Activated CD4-positive, alpha-beta T cell treated with anti-CD3 and anti-CD28 coated beads, Interleukin-2, amount 10 ng/mL, durations not matched to agents 24 days and 14 days (primary cell): ENCODE results near the gene POU4F3. TPM values are rescaled to one million over a fixed set of nuclear protein-coding genes. Genes with fewer than 3 reads are reported as not detected.
"Not testable (repeated sequence)": the region's sequence is repeated elsewhere in the genome, so short reads cannot be mapped to it uniquely, and the experiment has no call there.

Source experiments
- DNase-seq: peaks from one replicate; pipeline ENCODE4 v3.0.0; 2022
- H3K27ac Mint-ChIP-seq: one replicate; pipeline ENCODE4 v1.8.0; 2022; ENCODE audit warnings: mild to moderate bottlenecking, mixed read lengths
- H3K27me3 Mint-ChIP-seq: one replicate; pipeline ENCODE4 v1.8.0; 2022; ENCODE audit warnings: mixed read lengths
- H3K36me3 Mint-ChIP-seq: one replicate; pipeline ENCODE4 v1.8.0; 2022; ENCODE audit warnings: low read depth, mild to moderate bottlenecking, mixed read lengths
- H3K4me1 Mint-ChIP-seq: one replicate; pipeline ENCODE4 v1.8.0; 2021; ENCODE audit warnings: mixed read lengths
- H3K4me3 Mint-ChIP-seq: one replicate; pipeline ENCODE4 v1.8.0; 2022; ENCODE audit warnings: mild to moderate bottlenecking, moderate library complexity, mixed read lengths
- H3K9me3 Mint-ChIP-seq: one replicate; pipeline ENCODE4 v1.8.0; 2021; ENCODE audit warnings: mixed read lengths
- intact Hi-C: fragments of 100-400 bp; cut with micrococcal nuclease; formaldehyde crosslinking; loops from one replicate; pipeline ENCODE4 v1.15.1; 2023
- total RNA-seq: library from RNA; stranded (reverse); gene quantifications from 2 replicates; pipeline ENCODE4 v1.2.3, GENCODE V29; 2022

POU4F3 gene, protein sequence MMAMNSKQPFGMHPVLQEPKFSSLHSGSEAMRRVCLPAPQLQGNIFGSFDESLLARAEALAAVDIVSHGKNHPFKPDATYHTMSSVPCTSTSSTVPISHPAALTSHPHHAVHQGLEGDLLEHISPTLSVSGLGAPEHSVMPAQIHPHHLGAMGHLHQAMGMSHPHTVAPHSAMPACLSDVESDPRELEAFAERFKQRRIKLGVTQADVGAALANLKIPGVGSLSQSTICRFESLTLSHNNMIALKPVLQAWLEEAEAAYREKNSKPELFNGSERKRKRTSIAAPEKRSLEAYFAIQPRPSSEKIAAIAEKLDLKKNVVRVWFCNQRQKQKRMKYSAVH
- 0.14 TPM in 2 replicates for total RNA-seq

DNA sequence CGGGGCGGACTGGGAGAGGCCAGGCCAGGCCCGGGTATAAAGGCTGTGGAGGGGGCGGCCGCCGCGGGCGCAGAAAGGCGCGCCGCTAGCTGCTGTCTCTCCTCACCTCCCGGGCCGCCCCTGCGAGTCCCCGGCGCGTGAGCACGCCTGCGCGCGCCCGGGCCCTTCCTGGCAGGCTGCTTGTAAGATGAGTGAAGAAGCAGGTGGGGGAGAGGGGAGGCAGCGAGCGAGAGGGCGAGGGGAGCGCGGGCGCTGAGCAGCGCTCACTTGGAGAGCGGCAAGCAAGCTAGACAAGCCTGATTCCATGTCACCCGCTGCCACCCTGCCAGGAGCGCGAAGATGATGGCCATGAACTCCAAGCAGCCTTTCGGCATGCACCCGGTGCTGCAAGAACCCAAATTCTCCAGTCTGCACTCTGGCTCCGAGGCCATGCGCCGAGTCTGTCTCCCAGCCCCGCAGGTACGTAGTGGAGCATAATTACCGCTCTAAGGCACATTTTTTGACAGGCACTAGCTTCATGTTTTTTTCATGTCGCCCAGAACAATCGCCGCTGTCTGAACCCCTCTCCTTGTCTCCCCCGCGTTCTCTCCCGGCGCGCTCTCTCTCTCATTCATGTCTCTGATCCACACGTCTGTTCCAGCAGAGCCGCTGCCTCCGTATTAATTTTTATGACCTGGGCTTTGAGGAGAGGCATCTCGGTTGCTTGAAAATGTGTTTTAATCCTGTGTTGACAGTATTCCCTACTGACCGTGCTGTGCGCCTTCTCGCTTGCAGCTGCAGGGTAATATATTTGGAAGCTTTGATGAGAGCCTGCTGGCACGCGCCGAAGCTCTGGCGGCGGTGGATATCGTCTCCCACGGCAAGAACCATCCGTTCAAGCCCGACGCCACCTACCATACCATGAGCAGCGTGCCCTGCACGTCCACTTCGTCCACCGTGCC is at the start of gene POU4F3:
Gene POU4F3 (plus strand): TSS at position 66 of the 941 bp plus-strand sequence. CDS start 274 bp downstream, at position 340.
- intact Hi-C loops: no loop called here
- peaks cover 3% of the 10 kb centered on the region for H3K4me1 Mint-ChIP-seq
- peaks cover 87% of the 10 kb centered on the region for H3K27me3 Mint-ChIP-seq
- no peak for DNase-seq
- H3K27ac Mint-ChIP-seq: peak within 1 kb of the TSS; percentile 53
- peaks cover 9% of the 10 kb centered on the region for H3K9me3 Mint-ChIP-seq
- H3K36me3 Mint-ChIP-seq: peaks cover 4% of the 10 kb centered on the region
- no peak within 1 kb of the TSS for H3K4me3 Mint-ChIP-seq

DNA sequence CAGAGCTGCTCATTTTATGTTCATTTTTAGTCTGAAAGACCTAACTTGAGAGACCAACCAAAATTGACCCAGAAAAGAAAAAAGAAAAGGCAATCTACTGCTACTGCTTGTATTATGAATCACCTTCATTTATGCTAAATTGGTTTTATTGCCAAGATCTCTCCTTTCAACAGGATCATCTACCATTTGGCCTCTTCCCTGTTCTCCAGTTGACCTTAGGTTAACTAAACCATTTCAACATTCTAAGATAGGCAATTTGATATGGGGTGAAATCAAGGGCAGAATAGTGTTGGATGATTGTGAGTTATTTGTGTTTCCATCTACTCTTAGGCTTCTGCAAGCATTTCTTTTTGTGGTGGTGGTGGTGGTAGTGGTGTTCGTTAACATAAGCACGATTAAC is 48.3 kb upstream of the POU4F3 start:
- intact Hi-C loops: no loop called here
- no peak for DNase-seq
- H3K27ac Mint-ChIP-seq: no peak overlapping the region
- H3K9me3 Mint-ChIP-seq: no peaks in the 10 kb centered on the region
- no peaks in the 10 kb centered on the region for H3K4me1 Mint-ChIP-seq
- no peak overlapping the region for H3K4me3 Mint-ChIP-seq
- H3K27me3 Mint-ChIP-seq: no peaks in the 10 kb centered on the region
- H3K36me3 Mint-ChIP-seq: peaks cover 13% of the 10 kb centered on the region

GRCh38 chr5:146291421-146292074 is 47.1 kb upstream of the POU4F3 start:
- intact Hi-C loops: loop anchor here (1.0 kb wide), 1 partner anchor 136 kb away; no protein-coding TSS in a partner anchor
- Mint-ChIP-seq H3K4me3 (no peak overlapping the region), H3K27ac (no peak overlapping the region), H3K4me1 (no peaks in the 10 kb centered on the region), H3K36me3 (peaks cover 10% of the 10 kb centered on the region), H3K27me3 (no peaks in the 10 kb centered on the region), H3K9me3 (no peaks in the 10 kb centered on the region)
- DNase-seq: peak; percentile 71

DNA sequence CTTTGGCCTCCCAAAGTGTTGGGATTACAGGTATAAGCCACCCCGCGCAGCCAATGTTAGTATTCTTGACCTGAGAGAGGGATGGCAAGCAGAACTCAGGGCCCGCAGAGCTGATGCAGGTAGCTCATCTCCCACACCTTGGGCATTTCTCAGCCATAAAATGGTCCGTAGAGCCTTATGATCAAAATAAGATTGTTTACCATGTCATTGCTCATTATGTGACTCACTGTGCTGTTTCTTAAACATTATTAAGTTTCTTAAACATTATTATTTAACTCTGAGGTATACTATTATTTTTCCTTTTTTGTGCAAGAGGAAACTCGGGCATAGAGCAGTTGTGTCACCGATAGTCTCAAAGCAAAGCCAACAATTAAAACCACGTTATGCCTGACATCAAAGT is 42.4 kb upstream of the POU4F3 start:
- no peak for DNase-seq
- H3K36me3 Mint-ChIP-seq: no peaks in the 10 kb centered on the region
- H3K27ac Mint-ChIP-seq: no peak overlapping the region
- intact Hi-C loops: no loop called here
- H3K27me3 Mint-ChIP-seq: peaks cover 6% of the 10 kb centered on the region
- H3K4me1 Mint-ChIP-seq: no peaks in the 10 kb centered on the region
- no peaks in the 10 kb centered on the region for H3K9me3 Mint-ChIP-seq
- H3K4me3 Mint-ChIP-seq: no peak overlapping the region

GRCh38 chr5:146298920-146299319 is 39.7 kb upstream of the POU4F3 start:
- H3K4me3 Mint-ChIP-seq, DNase-seq, intact Hi-C loops, H3K36me3 Mint-ChIP-seq, H3K9me3 Mint-ChIP-seq, H3K4me1 Mint-ChIP-seq, H3K27ac Mint-ChIP-seq: not testable (repeated sequence)
- peaks cover 11% of the 10 kb centered on the region for H3K27me3 Mint-ChIP-seq

DNA sequence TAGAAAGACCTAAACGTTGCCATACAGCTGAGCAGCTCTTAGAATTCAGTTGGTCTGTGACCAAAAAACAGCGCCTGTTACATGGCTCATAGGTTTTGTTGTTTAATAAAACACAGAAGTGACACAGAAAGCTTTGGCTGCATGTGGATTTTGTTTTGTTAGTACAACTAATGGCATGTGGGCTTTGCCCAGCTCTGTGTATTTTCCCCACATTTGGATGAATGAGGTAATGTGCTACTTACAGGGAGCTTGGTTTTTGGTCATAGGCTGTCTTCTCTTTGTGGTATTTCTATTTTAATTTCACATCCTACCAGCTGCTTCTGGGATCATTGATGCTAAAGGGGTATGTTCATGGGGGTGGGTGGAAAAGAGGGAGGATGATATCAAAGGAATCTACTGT is 37.0 kb upstream of the POU4F3 start:
- Mint-ChIP-seq H3K4me3 (no peak overlapping the region), H3K27ac (no peak overlapping the region), H3K36me3 (no peaks in the 10 kb centered on the region), H3K27me3 (peaks cover 17% of the 10 kb centered on the region), H3K9me3 (no peaks in the 10 kb centered on the region), H3K4me1 (no peaks in the 10 kb centered on the region)
- no peak for DNase-seq
- intact Hi-C loops: no loop called here

DNA sequence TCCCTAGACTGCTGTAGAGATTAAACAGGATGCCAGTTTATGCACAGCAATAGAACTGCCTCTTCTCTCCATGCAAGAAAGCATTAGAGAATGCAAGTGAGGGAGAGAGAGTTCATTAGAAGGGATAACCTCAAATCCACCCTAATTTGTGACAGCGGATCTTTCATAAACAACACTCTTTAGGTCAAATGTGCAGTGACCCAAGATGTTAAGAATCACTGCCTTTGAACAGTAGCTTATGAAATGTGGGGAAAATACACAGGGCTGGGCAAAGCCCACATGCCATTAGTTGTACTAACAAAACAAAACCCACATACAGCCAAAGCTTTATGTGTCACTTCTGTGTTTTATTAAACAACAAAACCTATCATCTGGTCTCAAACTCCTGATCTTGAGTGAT is 36.2 kb upstream of the POU4F3 start:
- H3K4me1 Mint-ChIP-seq: no peaks in the 10 kb centered on the region
- H3K36me3 Mint-ChIP-seq: no peaks in the 10 kb centered on the region
- intact Hi-C loops: no loop called here
- no peak for DNase-seq
- peaks cover 18% of the 10 kb centered on the region for H3K27me3 Mint-ChIP-seq
- no peaks in the 10 kb centered on the region for H3K9me3 Mint-ChIP-seq
- no peak overlapping the region for H3K27ac Mint-ChIP-seq
- H3K4me3 Mint-ChIP-seq: no peak overlapping the region

DNA sequence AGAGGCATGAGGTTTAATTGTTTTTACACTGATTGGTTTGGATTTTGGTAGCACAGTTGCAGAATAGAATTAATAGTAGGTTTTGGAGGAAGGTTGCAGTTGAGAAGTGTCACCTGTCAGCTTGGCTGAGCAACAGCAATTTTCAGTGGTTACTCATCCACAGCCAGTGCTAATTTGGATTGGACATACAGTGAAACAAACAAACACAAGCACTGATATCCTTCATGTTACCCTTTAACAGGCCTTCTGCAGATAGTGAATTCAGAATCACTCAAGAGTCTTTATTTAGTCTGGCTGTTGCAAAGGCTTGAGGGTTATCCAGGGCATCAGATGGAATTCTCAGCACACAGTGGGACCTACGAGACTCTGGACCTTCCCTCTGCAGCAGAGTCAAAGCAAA is 31.8 kb upstream of the POU4F3 start:
- no peaks in the 10 kb centered on the region for H3K9me3 Mint-ChIP-seq
- no peak overlapping the region for H3K4me3 Mint-ChIP-seq
- DNase-seq: no peak
- no peaks in the 10 kb centered on the region for H3K36me3 Mint-ChIP-seq
- intact Hi-C loops: no loop called here
- H3K27me3 Mint-ChIP-seq: peaks cover 27% of the 10 kb centered on the region
- no peak overlapping the region for H3K27ac Mint-ChIP-seq
- no peaks in the 10 kb centered on the region for H3K4me1 Mint-ChIP-seq

GRCh38 chr5:146307796-146308195 is 30.8 kb upstream of the POU4F3 start:
- no peaks in the 10 kb centered on the region for H3K9me3 Mint-ChIP-seq
- H3K4me1 Mint-ChIP-seq: no peaks in the 10 kb centered on the region
- H3K4me3 Mint-ChIP-seq: no peak overlapping the region
- H3K27ac Mint-ChIP-seq: no peak overlapping the region
- intact Hi-C loops: no loop called here
- H3K36me3 Mint-ChIP-seq: no peaks in the 10 kb centered on the region
- no peak for DNase-seq
- peaks cover 26% of the 10 kb centered on the region for H3K27me3 Mint-ChIP-seq

- Mint-ChIP-seq H3K36me3 (no peaks in the 10 kb centered on the region), H3K4me3 (no peak overlapping the region), H3K9me3 (no peaks in the 10 kb centered on the region), H3K27ac (no peak overlapping the region), H3K4me1 (peaks cover 2% of the 10 kb centered on the region), H3K27me3 (peaks cover 32% of the 10 kb centered on the region)
- intact Hi-C loops: no loop called here
- DNase-seq: no peak
Observed at GRCh38 chr5:146310540-146310939, 28.1 kb upstream of the POU4F3 start.

DNA sequence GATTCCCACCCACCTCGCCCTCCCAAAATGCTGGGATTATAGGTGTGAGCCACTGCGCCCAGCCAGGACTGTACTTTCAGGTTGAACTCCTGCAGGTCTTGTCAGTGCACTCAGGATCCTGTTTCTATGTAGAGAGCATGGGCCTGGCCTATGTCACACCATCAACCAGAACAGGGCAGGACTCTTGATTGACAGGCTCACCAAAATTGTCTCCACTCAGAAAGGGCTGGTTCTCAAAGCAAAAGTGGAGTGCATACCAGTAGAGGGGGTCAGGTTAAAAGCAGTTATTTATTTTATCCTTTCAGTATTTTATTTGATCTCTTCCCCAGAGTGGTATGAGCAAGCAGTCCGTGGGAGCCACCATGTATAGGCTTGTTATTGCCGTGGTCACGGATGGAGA is 27.4 kb upstream of the POU4F3 start:
- Mint-ChIP-seq H3K9me3 (no peaks in the 10 kb centered on the region), H3K4me3 (no peak overlapping the region), H3K27ac (no peak overlapping the region), H3K4me1 (peaks cover 2% of the 10 kb centered on the region), H3K36me3 (no peaks in the 10 kb centered on the region), H3K27me3 (peaks cover 30% of the 10 kb centered on the region)
- intact Hi-C loops: no loop called here
- no peak for DNase-seq

- Mint-ChIP-seq H3K9me3 (no peaks in the 10 kb centered on the region), H3K4me1 (peaks cover 2% of the 10 kb centered on the region), H3K36me3 (no peaks in the 10 kb centered on the region), H3K27ac (no peak overlapping the region), H3K27me3 (peaks cover 28% of the 10 kb centered on the region), H3K4me3 (no peak overlapping the region)
- DNase-seq: no peak
- intact Hi-C loops: no loop called here
Observed at GRCh38 chr5:146313027-146313426, 25.6 kb upstream of the POU4F3 start.

- no peak for DNase-seq
- Mint-ChIP-seq H3K4me1 (no peaks in the 10 kb centered on the region), H3K27ac (no peak overlapping the region), H3K4me3 (no peak overlapping the region), H3K27me3 (peaks cover 8% of the 10 kb centered on the region), H3K36me3 (no peaks in the 10 kb centered on the region), H3K9me3 (no peaks in the 10 kb centered on the region)
- intact Hi-C loops: no loop called here
Observed at GRCh38 chr5:146321571-146321970, 17.1 kb upstream of the POU4F3 start.
